Medulla oblongata (tissue), 1 donor: Measurements from ENCODE around the gene ISCU.

Source experiments
- DNase-seq: peaks from one replicate; pipeline ENCODE4 v3.0.0-alpha.2; 2015; ENCODE audit errors: extremely low spot score

Gene ISCU

DNA sequence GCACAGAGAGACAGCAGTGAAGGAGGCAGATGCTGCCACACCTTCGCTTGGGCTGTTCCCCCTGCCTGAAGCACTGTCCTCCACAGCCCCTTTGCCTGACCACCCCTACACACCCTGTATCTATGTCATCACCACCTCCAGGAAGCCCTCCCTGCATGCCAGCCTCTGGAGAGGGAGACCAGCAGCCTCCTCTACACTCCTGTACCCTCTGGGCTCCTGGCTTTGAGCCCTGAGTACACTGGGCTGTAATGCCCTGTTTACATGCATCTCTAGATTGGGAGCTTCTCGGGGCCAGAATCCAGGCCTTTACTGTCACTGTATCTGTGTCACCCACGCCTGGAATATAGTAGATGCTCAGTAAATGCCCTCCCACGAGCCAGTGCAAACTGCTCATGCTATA lies 41.3 kb downstream of the ISCU start:
- no peak for DNase-seq

DNA sequence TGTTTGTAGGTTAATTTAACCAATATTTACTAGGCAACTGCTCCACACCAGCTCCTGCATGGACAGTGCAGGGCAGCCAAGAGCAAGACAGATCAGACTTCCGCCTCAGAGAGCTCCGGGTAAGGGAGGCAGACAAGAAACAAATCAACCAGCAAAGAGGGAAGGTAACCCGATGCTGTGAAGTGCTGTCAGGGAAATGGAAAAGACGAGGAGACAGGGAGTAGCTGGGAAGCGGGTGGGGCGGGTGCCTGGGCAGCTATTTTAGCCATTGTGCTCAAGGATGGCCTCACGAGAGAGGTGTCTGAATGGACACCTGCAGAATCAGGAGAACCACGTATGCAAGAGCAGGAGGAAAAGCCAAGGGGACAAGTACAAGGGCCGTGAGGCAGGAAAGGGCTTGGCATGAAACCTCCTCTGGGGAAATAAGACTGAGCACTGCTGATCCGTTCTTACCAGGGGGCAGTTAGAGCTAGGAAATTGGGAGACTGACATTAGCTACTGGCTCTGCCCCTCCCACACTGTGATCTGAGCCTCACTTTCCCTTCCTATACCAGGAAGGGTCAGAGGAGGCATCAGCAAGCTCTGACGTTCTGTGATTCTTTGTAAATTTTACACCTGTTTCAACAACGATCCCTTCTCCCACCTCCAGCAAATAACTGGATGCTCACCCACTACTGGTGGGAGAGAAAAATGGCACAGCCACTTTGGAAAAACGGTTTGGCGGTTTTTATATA lies 42.0 kb downstream of the ISCU start:
- no peak for DNase-seq

- DNase-seq: no peak
These were observed 42.7 kb downstream of the ISCU start for GRCh38 chr12:108605000-108605689.

- no peak for DNase-seq
These were observed 43.5 kb downstream of the ISCU start for GRCh38 chr12:108605690-108606406.

- no peak for DNase-seq
These were observed 44.1 kb downstream of the ISCU start for GRCh38 chr12:108606492-108606891.

- DNase-seq: no peak
These were observed 45.7 kb downstream of the ISCU start for GRCh38 chr12:108607981-108608600.

- no peak for DNase-seq
These were observed 46.2 kb downstream of the ISCU start for GRCh38 chr12:108608616-108609015.

GRCh38 chr12:108609537-108610335 lies 47.3 kb downstream of the ISCU start:
- DNase-seq: no peak

- no peak for DNase-seq
These were observed 48.0 kb downstream of the ISCU start for GRCh38 chr12:108610336-108610815.

DNA sequence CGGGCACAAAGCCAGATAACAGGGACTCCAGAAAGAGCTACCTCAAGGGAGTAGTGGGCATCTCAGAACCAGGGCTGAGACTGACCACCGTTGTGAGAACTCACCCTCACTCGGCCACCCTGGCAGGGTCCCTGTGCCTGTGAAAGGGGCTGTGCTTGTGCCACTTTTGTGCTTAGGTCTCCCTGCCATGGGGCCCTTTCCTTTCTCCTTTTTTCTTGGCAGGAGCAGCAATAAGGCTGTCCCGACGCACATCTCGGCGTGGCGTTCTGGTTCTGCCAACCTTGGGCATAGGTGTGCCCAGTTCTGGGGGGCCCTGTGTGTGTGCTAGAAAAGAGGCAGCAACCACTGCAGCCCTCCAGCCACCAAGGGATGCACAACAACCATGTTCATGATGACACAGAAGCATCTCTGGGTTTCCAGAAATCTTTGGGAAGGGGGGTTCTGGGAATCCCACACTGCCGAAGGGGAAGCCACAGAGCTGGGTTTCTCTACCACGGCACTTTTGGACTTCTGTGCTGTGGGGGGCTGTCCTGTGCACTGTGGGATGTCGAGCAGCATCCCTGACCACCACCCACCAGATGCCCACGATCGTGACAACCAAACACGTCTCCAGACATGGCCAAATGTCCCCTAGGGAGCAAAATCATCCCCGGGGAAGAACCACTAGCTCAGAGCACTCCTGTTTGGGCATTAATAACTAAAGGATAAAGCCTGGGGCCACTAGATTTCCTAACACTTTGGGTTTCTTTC lies 48.6 kb downstream of the ISCU start:
- no peak for DNase-seq

GRCh38 chr12:108611884-108612415 lies 49.6 kb downstream of the ISCU start:
- no peak for DNase-seq

DNA sequence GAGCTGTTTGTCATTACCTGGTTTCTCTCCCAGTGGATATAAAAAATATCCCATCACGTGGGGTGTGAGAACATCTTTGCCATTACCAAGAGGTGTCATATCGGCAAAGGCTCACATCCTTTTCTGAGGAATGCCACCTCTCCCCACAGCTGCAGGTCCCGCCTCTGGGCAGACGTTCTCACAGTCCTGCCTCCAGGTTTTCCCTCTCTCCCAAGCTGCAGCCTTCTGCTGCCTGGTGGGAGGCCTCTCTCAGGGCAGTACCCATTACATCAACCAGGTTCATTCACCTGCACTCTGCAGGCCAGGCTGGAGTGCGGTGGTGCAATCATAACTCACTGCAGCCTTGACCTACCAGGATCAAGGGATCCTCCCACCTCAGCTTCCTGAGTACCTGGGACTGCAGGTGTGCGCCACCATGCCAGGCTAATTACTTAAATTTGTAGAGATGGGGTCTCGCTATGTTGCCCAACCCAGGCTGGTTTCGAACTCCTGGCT lies 50.4 kb downstream of the ISCU start:
- DNase-seq: no peak

GRCh38 chr12:108613548-108613947 lies 51.2 kb downstream of the ISCU start:
- no peak for DNase-seq

DNA sequence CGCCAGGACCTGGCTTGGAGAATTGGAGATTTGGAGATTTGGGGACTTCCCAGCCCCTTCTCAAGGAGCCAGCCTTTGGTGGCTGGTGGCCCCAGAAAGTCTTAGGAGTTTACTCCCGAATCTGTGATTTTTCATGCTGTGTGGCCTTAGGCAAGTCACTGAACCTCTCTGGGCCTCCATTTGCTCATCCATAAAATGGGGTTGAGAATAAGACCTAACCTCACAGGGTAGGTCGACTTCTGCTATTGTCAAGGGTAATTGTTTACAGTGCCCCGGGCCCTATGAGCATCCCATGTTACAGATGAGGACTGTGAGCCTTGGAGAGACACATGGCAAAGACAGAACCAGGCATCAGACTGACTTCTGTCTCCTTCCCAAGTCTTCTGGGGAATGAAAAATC lies 51.6 kb downstream of the ISCU start:
- DNase-seq: no peak

- no peak for DNase-seq
These were observed 52.2 kb downstream of the ISCU start for GRCh38 chr12:108614639-108615038.

DNA sequence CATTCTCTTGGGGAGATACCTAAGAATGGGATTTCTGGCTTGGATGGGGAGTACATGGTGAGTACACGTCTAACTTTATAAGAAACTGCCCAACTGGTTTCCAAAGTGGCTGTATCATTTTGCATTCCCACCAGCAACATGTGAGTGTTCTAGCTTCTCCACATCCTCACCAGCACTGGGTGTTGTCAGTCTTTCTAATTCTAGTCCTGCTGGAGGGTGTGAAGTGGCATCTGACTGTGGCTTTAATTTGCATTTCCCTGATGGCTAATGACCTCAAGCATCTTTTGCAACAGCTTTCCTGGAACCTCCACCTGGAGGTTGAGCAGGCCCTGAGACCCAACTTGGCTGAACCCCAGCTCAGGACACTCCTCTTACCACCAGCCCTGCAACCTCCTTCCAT lies 53.5 kb downstream of the ISCU start:
- no peak for DNase-seq

DNA sequence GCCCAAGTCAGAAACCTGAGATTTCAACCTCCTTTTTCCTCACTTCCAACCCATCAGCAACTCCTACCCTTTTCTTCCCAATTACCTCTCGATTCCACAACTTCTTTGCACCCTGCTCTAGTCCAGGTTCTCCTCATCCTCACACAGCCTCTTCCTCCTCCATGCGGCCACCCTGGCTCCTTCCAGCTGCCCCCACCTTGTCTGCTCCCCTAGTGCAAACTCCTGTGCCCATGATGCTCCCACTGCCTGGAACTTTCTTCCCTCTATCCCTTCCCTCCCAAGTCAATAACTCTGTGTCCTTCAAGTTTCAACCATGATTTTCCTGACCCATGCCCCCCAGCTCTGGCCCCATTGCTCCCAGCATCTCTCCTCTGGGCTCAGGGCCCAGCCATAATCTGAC lies 54.0 kb downstream of the ISCU start:
- no peak for DNase-seq

DNA sequence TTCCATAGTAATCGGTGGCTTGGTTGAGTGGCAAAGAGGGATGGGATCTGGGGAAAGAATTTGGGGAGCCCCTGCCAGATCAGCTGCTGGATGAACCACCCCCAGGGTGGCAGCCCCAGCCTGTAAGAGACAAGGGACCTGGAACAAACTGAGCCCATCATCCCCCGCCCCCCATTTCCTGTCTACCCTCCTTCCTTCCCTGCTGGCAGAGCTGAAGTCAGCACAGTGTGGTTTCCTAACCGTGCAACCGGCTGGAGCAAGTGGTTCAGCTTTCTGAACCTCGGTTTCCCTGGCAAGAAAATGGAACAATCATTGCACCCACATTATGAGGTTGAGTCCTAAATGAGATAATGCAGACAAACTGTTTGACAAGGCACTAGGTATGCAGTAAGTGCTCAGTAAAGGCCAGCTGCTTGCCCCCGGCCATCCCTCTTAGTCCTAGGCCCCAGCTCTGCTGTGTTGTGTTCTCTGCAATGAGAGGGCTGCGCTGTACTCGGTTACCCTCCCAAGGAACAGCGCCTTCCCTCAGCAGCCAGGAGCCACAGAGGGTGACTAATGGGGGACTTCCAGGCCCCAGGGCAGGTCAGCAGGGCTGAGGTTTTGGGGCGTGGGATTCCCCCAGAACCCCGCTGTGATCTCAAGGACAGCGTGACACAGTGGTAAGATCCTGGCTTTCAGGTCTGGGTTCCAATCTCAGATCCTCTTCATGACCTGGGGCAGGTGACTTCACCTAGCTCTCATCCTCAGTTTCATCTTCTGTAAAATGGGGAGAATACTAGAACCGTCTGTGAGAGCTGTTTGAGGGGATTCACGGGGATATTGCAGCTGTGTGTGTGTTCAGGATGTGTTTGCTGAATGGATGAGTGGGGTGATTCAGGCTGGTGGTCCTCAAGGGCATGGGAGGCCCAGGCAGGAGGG lies 54.8 kb downstream of the ISCU start:
- DNase-seq: peak; percentile 55
